Left lung (tissue), 10 donors: ENCODE results near the gene PCDHGA5. TPM values are rescaled to one million over a fixed set of nuclear protein-coding genes. Genes with fewer than 3 reads are reported as not detected.
"Not testable (repeated sequence)": the region's sequence is repeated elsewhere in the genome, so short reads cannot be mapped to it uniquely, and the experiment has no call there.

Experiments
- ATAC-seq: fragments of 200-7000 bp; cut with Tn5 transposase; one replicate; pipeline ENCODE4 v1.9.1; 2020; ENCODE audit warnings: moderate library complexity
- DNase-seq, 4 donors: peaks; one replicate each; pipeline ENCODE4 v3.0.0-alpha.2; 2013 to 2020
- H3K27ac ChIP-seq, 2 donors: fragments of 200-600 bp; sonication (generic) in 1 of 2; one replicate each; pipeline versions ENCODE4 v1.5.0 to v1.8.0; 2020 to 2021
- H3K27me3 ChIP-seq, 2 donors: fragments of 200-600 bp; sonication (generic) in 1 of 2; one replicate each; pipeline versions ENCODE4 v1.5.0 to v1.8.0; 2020 to 2021
- H3K36me3 ChIP-seq, 2 donors: fragments of 200-600 bp; sonication (generic) in 1 of 2; one replicate each; pipeline versions ENCODE4 v1.5.0 to v1.8.0; 2020 to 2021
- H3K4me1 ChIP-seq, 2 donors: fragments of 200-600 bp; one replicate each; pipeline ENCODE4 v1.8.0; 2021
- H3K4me3 ChIP-seq, 2 donors: fragments of 200-600 bp; sonication (generic) in 1 of 2; one replicate each; pipeline versions ENCODE4 v1.5.0 to v1.8.0; 2020 to 2021; ENCODE audit warnings: mild to moderate bottlenecking in 1 of 2
- H3K9me3 ChIP-seq, 2 donors: fragments of 200-600 bp; sonication (generic) in 1 of 2; one replicate each; pipeline versions ENCODE4 v1.5.0 to v1.8.0; 2020 to 2021
- CTCF ChIP-seq, 2 donors: fragments of 200-600 bp; sonication (generic) in 1 of 2; IDR thresholded peaks; one replicate each; pipeline versions ENCODE4 v1.5.0 to v1.8.0; 2021; ENCODE audit warnings: antibody characterized with exemption in 2 of 2
- intact Hi-C, 2 donors: fragments of 100-400 bp; cut with DNase I; formaldehyde crosslinking; loops; one replicate each; pipeline versions ENCODE4 v1.11.2 to v1.14.2; 2022
- polyA plus RNA-seq, 6 donors: library from polyadenylated mRNA; unstranded; fragments of 120-200 nt; gene quantifications; one replicate each; pipeline ENCODE4 v1.2.1, GENCODE V29; 2013; ENCODE audit not compliant: insufficient read length in 6 of 6
- total RNA-seq, 2 donors: library from RNA; stranded (reverse); fragmentation: NEBNext Ultra II Directional; extraction: Animal tissue kit (Norgen Biotek cat#: 25700); gene quantifications; one replicate each; pipeline ENCODE4 v1.2.1, GENCODE V29; 2021
- donor health status: DM: no; HTN: yes; CAD: no.
- donor health status: DM: no; HTN: no; CAD: no.

The PCDHGA5 gene
- total and polyA plus RNA-seq, 8 donors = 1.3 to 5.0 (median 3.7) TPM

- H3K4me1 ChIP-seq = no peaks in the 10 kb centered on the region
- ATAC-seq (no peak), DNase-seq (no peak)
- peaks cover 5 to 90% of the 10 kb centered on the region in 2 donors for H3K27me3 ChIP-seq
- peaks cover 0 to 92% of the 10 kb centered on the region in 2 donors for H3K9me3 ChIP-seq
- H3K36me3 ChIP-seq = no peaks in the 10 kb centered on the region
- no peak overlapping the region for H3K4me3 ChIP-seq
- intact Hi-C loops = no loop called here
- no peak for TF ChIP-seq CTCF (IDR thresholded peaks at IDR 0.05)
- H3K27ac ChIP-seq = no peak overlapping the region
These were observed 24.7 kb downstream of the PCDHGA5 start for GRCh38 chr5:141388661-141389060.

GRCh38 chr5:141389153-141390042 is 25.4 kb downstream of the PCDHGA5 start:
- H3K27me3 ChIP-seq = peaks cover 5 to 90% of the 10 kb centered on the region in 2 donors
- H3K9me3 ChIP-seq = peaks cover 0 to 91% of the 10 kb centered on the region in 2 donors
- TF ChIP-seq CTCF (IDR thresholded peaks at IDR 0.05) = no peak
- no peak for DNase-seq
- ATAC-seq = no peak
- intact Hi-C loops = loop anchor here in 1 of 2 donors (5.0 kb wide), 1 partner anchor 43 kb away; the partner anchor contains the start of gene PCDHGA12
- no peaks in the 10 kb centered on the region for H3K36me3 ChIP-seq
- no peak overlapping the region for H3K27ac ChIP-seq
- H3K4me1 ChIP-seq = no peaks in the 10 kb centered on the region
- no peak overlapping the region for H3K4me3 ChIP-seq

GRCh38 chr5:141392429-141393198 is 28.7 kb downstream of the PCDHGA5 start, which contains the start of gene PCDHGA8:
Gene PCDHGA8 (plus strand): TSS chr5:141392633. CDS start chr5:141392814, 181 bp downstream.
- intact Hi-C loops = loop anchor here in 1 of 2 donors (5.0 kb wide), 1 partner anchor 40 kb away; the partner anchor contains the start of gene PCDHGA12
- Histone ChIP-seq H3K27me3 (peaks cover 5 to 89% of the 10 kb centered on the region in 2 donors), H3K27ac (no peak within 1 kb of the TSS), H3K36me3 (no peaks in the 10 kb centered on the region), H3K4me1 (no peaks in the 10 kb centered on the region), H3K4me3 (no peak within 1 kb of the TSS), H3K9me3 (peaks cover 0 to 73% of the 10 kb centered on the region in 2 donors)
- no peak for DNase-seq
- ATAC-seq = no peak
- TF ChIP-seq CTCF (IDR thresholded peaks at IDR 0.05) = no peak

- H3K4me3 ChIP-seq = no peak overlapping the region
- ATAC-seq (no peak), DNase-seq (no peak)
- no peak for TF ChIP-seq CTCF (IDR thresholded peaks at IDR 0.05)
- intact Hi-C loops = loop anchor here in 1 of 2 donors (5.0 kb wide), 1 partner anchor 39 kb away; the partner anchor contains the start of gene PCDHGA12
- peaks cover 0 to 74% of the 10 kb centered on the region in 2 donors for H3K9me3 ChIP-seq
- H3K27ac ChIP-seq = no peak overlapping the region
- no peaks in the 10 kb centered on the region for H3K4me1 ChIP-seq
- H3K36me3 ChIP-seq = no peaks in the 10 kb centered on the region
- peaks cover 5 to 89% of the 10 kb centered on the region in 2 donors for H3K27me3 ChIP-seq
These were observed 29.3 kb downstream of the PCDHGA5 start for GRCh38 chr5:141393267-141393666.

- Histone ChIP-seq H3K9me3 (peaks cover 0 to 73% of the 10 kb centered on the region in 2 donors), H3K27me3 (peaks cover 16 to 89% of the 10 kb centered on the region in 2 donors)
- H3K27ac ChIP-seq, ATAC-seq, H3K36me3 ChIP-seq, DNase-seq, H3K4me1 ChIP-seq, H3K4me3 ChIP-seq: not testable (repeated sequence)
- intact Hi-C loops = loop anchor here in 1 of 2 donors (5.0 kb wide), 1 partner anchor 38 kb away; the partner anchor contains the start of gene PCDHGA12
These were observed 30.6 kb downstream of the PCDHGA5 start for GRCh38 chr5:141394401-141395187.
